ENCODE data around the gene MSMO1. TPM values are rescaled to one million over a fixed set of nuclear protein-coding genes. Genes with fewer than 3 reads are reported as not detected.

Gene MSMO1
- total RNA-seq, 1 donor from 2014 or later: 43.5 TPM

- no peak for DNase-seq (ENCODE audit: extremely low spot score in 2 of 2)
- intact Hi-C loops (cut with DNase I): loop anchor here (10.0 kb wide), 1 partner anchor 86 kb away; no protein-coding TSS in a partner anchor
Observed at GRCh38 chr4:165378745-165379677, 51.5 kb downstream of the MSMO1 start, which contains the start of gene CPE. Gene CPE (plus strand): TSS chr4:165379008. CDS start chr4:165379222, 214 bp downstream.

DNA sequence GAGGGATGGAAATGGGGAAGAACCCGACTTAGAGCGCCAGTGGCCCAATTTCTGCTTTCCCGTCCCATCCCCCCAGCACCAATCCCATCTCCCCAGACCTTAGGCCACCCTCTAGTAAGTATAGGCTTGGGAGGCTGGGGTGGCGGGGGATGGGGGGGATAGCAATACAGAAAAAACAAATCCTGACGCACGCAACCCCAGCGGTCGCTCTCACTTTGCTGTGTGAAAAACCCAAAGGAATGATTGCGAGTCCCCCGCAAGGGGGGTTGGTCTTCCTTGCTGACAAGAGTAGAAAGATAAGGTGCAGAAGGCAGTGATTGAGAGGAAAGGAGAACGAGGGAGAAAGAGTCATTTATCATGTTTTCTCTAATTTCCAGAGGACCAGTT is 52.2 kb downstream of the MSMO1 start:
- intact Hi-C loops (cut with DNase I): loop anchor here (10.0 kb wide), 1 partner anchor 85 kb away; no protein-coding TSS in a partner anchor
- Histone ChIP-seq H3K36me3 (no peaks in the 10 kb centered on the region), H3K4me3 (peak overlapping the region; percentile 53 to 56), H3K27ac (peak overlapping the region; percentile 73), H3K4me1 (peaks cover 4% of the 10 kb centered on the region), H3K27me3 (no peaks in the 10 kb centered on the region), H3K9me3 (no peaks in the 10 kb centered on the region)
- no peak for DNase-seq (ENCODE audit: extremely low spot score in 2 of 2)
- TF ChIP-seq POLR2A (IDR thresholded peaks at IDR 0.05) (no peak), POLR2AphosphoS5 (IDR thresholded peaks at IDR 0.05; ENCODE audit: insufficient read depth in 1 of 2, low read depth in 1 of 2) (no peak)
- TF ChIP-seq, protein P1, sequence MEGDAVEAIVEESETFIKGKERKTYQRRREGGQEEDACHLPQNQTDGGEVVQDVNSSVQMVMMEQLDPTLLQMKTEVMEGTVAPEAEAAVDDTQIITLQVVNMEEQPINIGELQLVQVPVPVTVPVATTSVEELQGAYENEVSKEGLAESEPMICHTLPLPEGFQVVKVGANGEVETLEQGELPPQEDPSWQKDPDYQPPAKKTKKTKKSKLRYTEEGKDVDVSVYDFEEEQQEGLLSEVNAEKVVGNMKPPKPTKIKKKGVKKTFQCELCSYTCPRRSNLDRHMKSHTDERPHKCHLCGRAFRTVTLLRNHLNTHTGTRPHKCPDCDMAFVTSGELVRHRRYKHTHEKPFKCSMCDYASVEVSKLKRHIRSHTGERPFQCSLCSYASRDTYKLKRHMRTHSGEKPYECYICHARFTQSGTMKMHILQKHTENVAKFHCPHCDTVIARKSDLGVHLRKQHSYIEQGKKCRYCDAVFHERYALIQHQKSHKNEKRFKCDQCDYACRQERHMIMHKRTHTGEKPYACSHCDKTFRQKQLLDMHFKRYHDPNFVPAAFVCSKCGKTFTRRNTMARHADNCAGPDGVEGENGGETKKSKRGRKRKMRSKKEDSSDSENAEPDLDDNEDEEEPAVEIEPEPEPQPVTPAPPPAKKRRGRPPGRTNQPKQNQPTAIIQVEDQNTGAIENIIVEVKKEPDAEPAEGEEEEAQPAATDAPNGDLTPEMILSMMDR (IDR thresholded peaks at IDR 0.05): no peak

More at GRCh38 chr4:165378745-165379677, 51.5 kb downstream of the MSMO1 start, which contains the start of gene CPE:
- Histone ChIP-seq H3K4me3 (peak within 1 kb of the TSS; percentile 53 to 56), H3K27me3 (no peaks in the 10 kb centered on the region), H3K27ac (peak within 1 kb of the TSS; percentile 73), H3K9me3 (no peaks in the 10 kb centered on the region), H3K36me3 (no peaks in the 10 kb centered on the region), H3K4me1 (peaks cover 4% of the 10 kb centered on the region)
- TF ChIP-seq POLR2AphosphoS5 (IDR thresholded peaks at IDR 0.05; ENCODE audit: insufficient read depth in 1 of 2, low read depth in 1 of 2) (peak in 1 of 2 donors; percentile 74), POLR2A (IDR thresholded peaks at IDR 0.05) (no peak)
- TF ChIP-seq, protein P1 (IDR thresholded peaks at IDR 0.05): peak in 1 of 3 experiments; percentile 66

DNA sequence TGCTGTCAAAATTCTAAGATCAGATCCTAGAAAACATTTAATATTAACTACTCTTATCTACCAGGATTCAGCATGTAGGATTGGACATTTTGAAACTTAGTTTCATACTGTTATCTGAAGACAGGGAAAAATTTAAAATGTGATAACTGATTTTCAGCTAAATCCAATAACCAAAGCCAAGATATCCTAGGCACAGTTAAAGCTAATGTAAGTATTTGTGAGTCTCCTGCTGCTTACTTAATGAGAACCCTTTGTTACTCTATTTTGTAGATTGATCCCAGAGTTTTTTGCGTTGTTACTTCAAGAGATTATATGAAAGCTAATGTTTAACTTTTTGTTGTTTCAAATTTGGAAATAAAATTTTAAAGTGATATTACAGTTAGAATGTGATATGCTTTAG is 53.3 kb downstream of the MSMO1 start:
- no peak overlapping the region for H3K4me3 ChIP-seq
- TF ChIP-seq, protein P1 (IDR thresholded peaks at IDR 0.05): no peak
- no peak for TF ChIP-seq POLR2AphosphoS5 (IDR thresholded peaks at IDR 0.05; ENCODE audit: insufficient read depth in 1 of 2, low read depth in 1 of 2)
- no peak for TF ChIP-seq POLR2A (IDR thresholded peaks at IDR 0.05)
- DNase-seq (ENCODE audit: extremely low spot score in 2 of 2): no peak
- no peaks in the 10 kb centered on the region for H3K9me3 ChIP-seq
- intact Hi-C loops (cut with DNase I): no loop called here
- H3K36me3 ChIP-seq: no peaks in the 10 kb centered on the region
- H3K27me3 ChIP-seq: no peaks in the 10 kb centered on the region
- H3K4me1 ChIP-seq: peaks cover 4% of the 10 kb centered on the region
- no peak overlapping the region for H3K27ac ChIP-seq

DNA sequence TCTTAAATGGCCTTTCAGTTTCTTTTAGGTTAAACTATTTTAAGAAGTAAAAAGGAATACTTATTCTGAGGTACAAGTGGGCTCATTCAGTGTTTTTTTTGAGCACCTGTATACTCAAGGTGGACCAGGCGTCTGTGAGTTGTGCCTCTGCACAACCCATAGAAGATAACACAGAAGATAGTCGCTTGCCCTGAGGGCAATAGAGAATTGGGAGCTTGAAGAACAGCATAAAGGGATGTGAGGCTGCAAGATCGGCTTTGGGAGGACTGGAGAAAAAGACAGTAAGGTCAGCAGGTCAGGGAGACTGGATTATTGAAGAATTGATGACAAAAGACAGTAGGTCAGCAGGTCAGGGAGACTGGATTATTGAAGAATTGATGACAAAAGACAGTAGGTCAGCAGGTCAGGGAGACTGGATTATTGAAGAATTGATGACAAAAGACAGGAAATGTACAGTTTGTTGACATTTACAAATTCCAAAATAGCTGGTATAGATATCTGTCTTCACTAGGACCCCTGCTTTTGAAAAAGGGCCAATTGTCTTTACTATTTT is 54.4 kb downstream of the MSMO1 start:
- no peaks in the 10 kb centered on the region for H3K36me3 ChIP-seq
- intact Hi-C loops (cut with DNase I): no loop called here
- H3K9me3 ChIP-seq: no peaks in the 10 kb centered on the region
- H3K27me3 ChIP-seq: no peaks in the 10 kb centered on the region
- no peak overlapping the region for H3K4me3 ChIP-seq
- H3K27ac ChIP-seq: no peak overlapping the region
- TF ChIP-seq POLR2A (IDR thresholded peaks at IDR 0.05): no peak
- TF ChIP-seq, protein P1 (IDR thresholded peaks at IDR 0.05): no peak
- TF ChIP-seq POLR2AphosphoS5 (IDR thresholded peaks at IDR 0.05; ENCODE audit: insufficient read depth in 1 of 2, low read depth in 1 of 2): no peak
- DNase-seq (ENCODE audit: extremely low spot score in 2 of 2): no peak
- peaks cover 4% of the 10 kb centered on the region for H3K4me1 ChIP-seq

Data from vagina (tissue), 2 donors.